GM12891 (cell line): Measurements from ENCODE around the gene SOBP.

ENCODE experiments used
- DNase-seq: peaks from one replicate; pipeline ENCODE4 v3.0.0; 2011; ENCODE audit warnings: low spot score; ENCODE audit not compliant: insufficient read length
- FAIRE-seq: peaks from 2 replicates; lab custom pipeline; 2011; peaks lifted over from hg19 to GRCh38; lab: Jason Lieb, UNC
- PAX5 ChIP-seq: IDR thresholded peaks from 2 replicates; pipeline ENCODE4 v1.6.1; 2011; ENCODE audit warnings: low read length, moderate library complexity, mild to moderate bottlenecking; ENCODE audit not compliant: insufficient read depth, severe bottlenecking
- POLR2A ChIP-seq: IDR thresholded peaks from 2 replicates; pipeline ENCODE4 v1.6.1; 2011; ENCODE audit warnings: low read depth, low read length, control low read depth
- POLR2AphosphoS5 ChIP-seq: IDR thresholded peaks from 2 replicates; pipeline ENCODE4 v1.6.1; 2011; ENCODE audit warnings: low read depth, low read length, control low read depth
- POU2F2 ChIP-seq: IDR thresholded peaks from 2 replicates; pipeline ENCODE4 v1.6.1; 2011; ENCODE audit warnings: low read depth, mild to moderate bottlenecking, control low read depth, low read length, moderate library complexity
- SPI1 ChIP-seq: IDR thresholded peaks from 2 replicates; pipeline ENCODE4 v1.6.1; 2011; ENCODE audit warnings: low read depth, low read length, control low read depth
- TAF1 ChIP-seq: IDR thresholded peaks from 2 replicates; pipeline ENCODE4 v1.6.1; 2011; ENCODE audit warnings: low read depth, low read length, control low read depth

The SOBP gene

GRCh38 chr6:107642861-107643328 is 153.0 kb downstream of the SOBP start:
- DNase-seq = no peak
- no peak for TF ChIP-seq POLR2A
- no peak for TF ChIP-seq POLR2AphosphoS5
- TF ChIP-seq PAX5 = no peak
- TF ChIP-seq SPI1 = no peak
- no peak for FAIRE-seq

GRCh38 chr6:107644513-107644912 is 154.6 kb downstream of the SOBP start:
- FAIRE-seq = no peak
- TF ChIP-seq POLR2AphosphoS5 (no peak), POLR2A (no peak)
- no peak for DNase-seq

GRCh38 chr6:107645740-107646139 is 155.8 kb downstream of the SOBP start:
- DNase-seq = no peak

GRCh38 chr6:107646176-107646575 is 156.3 kb downstream of the SOBP start:
- no peak for TF ChIP-seq POLR2AphosphoS5
- no peak for TF ChIP-seq PAX5
- TF ChIP-seq TAF1 = no peak
- no peak for TF ChIP-seq POLR2A
- no peak for TF ChIP-seq POU2F2
- FAIRE-seq = no peak
- no peak for DNase-seq

More at GRCh38 chr6:107645740-107646139, 155.8 kb downstream of the SOBP start:
- TF ChIP-seq POLR2AphosphoS5 (no peak), POU2F2 (no peak), SPI1 (no peak), POLR2A (no peak), TAF1 (no peak), PAX5 (no peak)
- no peak for FAIRE-seq

GRCh38 chr6:107646776-107647438 is 157.0 kb downstream of the SOBP start:
- FAIRE-seq = no peak
- TF ChIP-seq SPI1 (no peak), PAX5 (no peak), POLR2AphosphoS5 (no peak), TAF1 (no peak), POLR2A (no peak), POU2F2 (no peak)
- no peak for DNase-seq

- FAIRE-seq = no peak
- TF ChIP-seq SPI1 (no peak), POLR2A (no peak), PAX5 (no peak), TAF1 (no peak), POLR2AphosphoS5 (no peak), POU2F2 (no peak)
- DNase-seq = no peak
These were observed 157.6 kb downstream of the SOBP start for GRCh38 chr6:107647439-107647948.

GRCh38 chr6:107648983-107649382 is 159.1 kb downstream of the SOBP start:
- TF ChIP-seq SPI1 (no peak), TAF1 (no peak), PAX5 (no peak), POLR2AphosphoS5 (no peak), POU2F2 (no peak), POLR2A (no peak)
- FAIRE-seq (no peak), DNase-seq (no peak)

- DNase-seq (no peak), FAIRE-seq (no peak)
- TF ChIP-seq TAF1 (no peak), PAX5 (no peak), POU2F2 (no peak), POLR2A (no peak), SPI1 (no peak), POLR2AphosphoS5 (no peak)
These were observed 162.7 kb downstream of the SOBP start for GRCh38 chr6:107652526-107653182.

- FAIRE-seq (no peak), DNase-seq (no peak)
- TF ChIP-seq POLR2AphosphoS5 (no peak), POU2F2 (no peak)
These were observed 163.3 kb downstream of the SOBP start for GRCh38 chr6:107653183-107653580.

GRCh38 chr6:107653861-107654394 is 164.0 kb downstream of the SOBP start:
- no peak for FAIRE-seq

More at GRCh38 chr6:107653861-107654394, 164.0 kb downstream of the SOBP start:
- TF ChIP-seq POLR2AphosphoS5 (no peak), SPI1 (no peak), POU2F2 (no peak), PAX5 (no peak), TAF1 (no peak), POLR2A (no peak)
- DNase-seq = no peak
